WTC11 (cell line): Measurements from ENCODE around the gene ZEB2.

Source experiments
- ZNF263 ChIP-seq: sonication (generic); formaldehyde crosslinking; IDR thresholded peaks from 2 replicates; pipeline ENCODE4 v1.8.1; 2022; ENCODE audit warnings: low read depth, mild to moderate bottlenecking, moderate library complexity, missing genetic modification reagents
- TF ChIP-seq, protein P1 (sequence below): sonication (generic); formaldehyde crosslinking; IDR thresholded peaks from 2 replicates; pipeline ENCODE4 v1.8.1; 2022; ENCODE audit warnings: low read depth, missing genetic modification reagents, borderline replicate concordance
- TF ChIP-seq, protein P2 (sequence below): fragments of 200-600 bp; IDR thresholded peaks from 2 replicates; pipeline ENCODE4 v1.8.0; 2022; ENCODE audit warnings: antibody characterized with exemption
- TF ChIP-seq, protein P3 (sequence below): sonication (generic); formaldehyde crosslinking; conservative IDR thresholded peaks from 2 replicates; pipeline ENCODE4 v1.8.1; 2022; ENCODE audit warnings: mild to moderate bottlenecking, missing genetic modification reagents
- TF ChIP-seq, protein P4 (sequence below): sonication (generic); formaldehyde crosslinking; IDR thresholded peaks from 2 replicates; pipeline ENCODE4 v1.8.0; 2022; ENCODE audit warnings: mild to moderate bottlenecking, missing genetic modification reagents
- TF ChIP-seq, protein P5 (sequence below): sonication (generic); formaldehyde crosslinking; IDR thresholded peaks from 2 replicates; pipeline ENCODE4 v1.8.0; 2023; ENCODE audit warnings: mild to moderate bottlenecking, missing genetic modification reagents

DNA sequence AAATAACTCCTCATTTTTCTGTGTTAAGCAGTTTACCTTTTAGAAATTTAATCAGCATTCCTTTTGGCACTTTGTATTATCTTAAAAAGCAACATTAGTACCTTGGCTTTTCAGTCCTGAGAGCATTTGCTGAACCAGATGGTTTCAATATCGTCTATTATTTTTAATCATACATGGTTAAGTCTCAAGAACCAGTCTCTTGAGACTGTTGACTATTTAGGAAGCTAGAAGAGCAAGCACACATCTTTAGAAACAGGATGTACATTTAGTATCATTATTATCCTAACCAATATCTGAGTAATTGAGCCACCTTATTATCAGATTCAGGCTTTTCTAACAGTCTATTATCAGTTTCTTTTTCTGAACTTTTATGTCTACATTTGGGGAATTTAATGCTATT, 28.2 kb upstream of the ZEB2 start:
- TF ChIP-seq, protein P1, sequence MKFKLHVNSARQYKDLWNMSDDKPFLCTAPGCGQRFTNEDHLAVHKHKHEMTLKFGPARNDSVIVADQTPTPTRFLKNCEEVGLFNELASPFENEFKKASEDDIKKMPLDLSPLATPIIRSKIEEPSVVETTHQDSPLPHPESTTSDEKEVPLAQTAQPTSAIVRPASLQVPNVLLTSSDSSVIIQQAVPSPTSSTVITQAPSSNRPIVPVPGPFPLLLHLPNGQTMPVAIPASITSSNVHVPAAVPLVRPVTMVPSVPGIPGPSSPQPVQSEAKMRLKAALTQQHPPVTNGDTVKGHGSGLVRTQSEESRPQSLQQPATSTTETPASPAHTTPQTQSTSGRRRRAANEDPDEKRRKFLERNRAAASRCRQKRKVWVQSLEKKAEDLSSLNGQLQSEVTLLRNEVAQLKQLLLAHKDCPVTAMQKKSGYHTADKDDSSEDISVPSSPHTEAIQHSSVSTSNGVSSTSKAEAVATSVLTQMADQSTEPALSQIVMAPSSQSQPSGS (CRISPR knock-in tag) = no peak
- TF ChIP-seq, protein P2, sequence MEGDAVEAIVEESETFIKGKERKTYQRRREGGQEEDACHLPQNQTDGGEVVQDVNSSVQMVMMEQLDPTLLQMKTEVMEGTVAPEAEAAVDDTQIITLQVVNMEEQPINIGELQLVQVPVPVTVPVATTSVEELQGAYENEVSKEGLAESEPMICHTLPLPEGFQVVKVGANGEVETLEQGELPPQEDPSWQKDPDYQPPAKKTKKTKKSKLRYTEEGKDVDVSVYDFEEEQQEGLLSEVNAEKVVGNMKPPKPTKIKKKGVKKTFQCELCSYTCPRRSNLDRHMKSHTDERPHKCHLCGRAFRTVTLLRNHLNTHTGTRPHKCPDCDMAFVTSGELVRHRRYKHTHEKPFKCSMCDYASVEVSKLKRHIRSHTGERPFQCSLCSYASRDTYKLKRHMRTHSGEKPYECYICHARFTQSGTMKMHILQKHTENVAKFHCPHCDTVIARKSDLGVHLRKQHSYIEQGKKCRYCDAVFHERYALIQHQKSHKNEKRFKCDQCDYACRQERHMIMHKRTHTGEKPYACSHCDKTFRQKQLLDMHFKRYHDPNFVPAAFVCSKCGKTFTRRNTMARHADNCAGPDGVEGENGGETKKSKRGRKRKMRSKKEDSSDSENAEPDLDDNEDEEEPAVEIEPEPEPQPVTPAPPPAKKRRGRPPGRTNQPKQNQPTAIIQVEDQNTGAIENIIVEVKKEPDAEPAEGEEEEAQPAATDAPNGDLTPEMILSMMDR = no peak
- TF ChIP-seq, protein P3, sequence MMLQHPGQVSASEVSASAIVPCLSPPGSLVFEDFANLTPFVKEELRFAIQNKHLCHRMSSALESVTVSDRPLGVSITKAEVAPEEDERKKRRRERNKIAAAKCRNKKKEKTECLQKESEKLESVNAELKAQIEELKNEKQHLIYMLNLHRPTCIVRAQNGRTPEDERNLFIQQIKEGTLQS = no peak
- TF ChIP-seq, protein P4, sequence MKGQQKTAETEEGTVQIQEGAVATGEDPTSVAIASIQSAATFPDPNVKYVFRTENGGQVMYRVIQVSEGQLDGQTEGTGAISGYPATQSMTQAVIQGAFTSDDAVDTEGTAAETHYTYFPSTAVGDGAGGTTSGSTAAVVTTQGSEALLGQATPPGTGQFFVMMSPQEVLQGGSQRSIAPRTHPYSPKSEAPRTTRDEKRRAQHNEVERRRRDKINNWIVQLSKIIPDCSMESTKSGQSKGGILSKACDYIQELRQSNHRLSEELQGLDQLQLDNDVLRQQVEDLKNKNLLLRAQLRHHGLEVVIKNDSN = no peak
- TF ChIP-seq, protein P5, sequence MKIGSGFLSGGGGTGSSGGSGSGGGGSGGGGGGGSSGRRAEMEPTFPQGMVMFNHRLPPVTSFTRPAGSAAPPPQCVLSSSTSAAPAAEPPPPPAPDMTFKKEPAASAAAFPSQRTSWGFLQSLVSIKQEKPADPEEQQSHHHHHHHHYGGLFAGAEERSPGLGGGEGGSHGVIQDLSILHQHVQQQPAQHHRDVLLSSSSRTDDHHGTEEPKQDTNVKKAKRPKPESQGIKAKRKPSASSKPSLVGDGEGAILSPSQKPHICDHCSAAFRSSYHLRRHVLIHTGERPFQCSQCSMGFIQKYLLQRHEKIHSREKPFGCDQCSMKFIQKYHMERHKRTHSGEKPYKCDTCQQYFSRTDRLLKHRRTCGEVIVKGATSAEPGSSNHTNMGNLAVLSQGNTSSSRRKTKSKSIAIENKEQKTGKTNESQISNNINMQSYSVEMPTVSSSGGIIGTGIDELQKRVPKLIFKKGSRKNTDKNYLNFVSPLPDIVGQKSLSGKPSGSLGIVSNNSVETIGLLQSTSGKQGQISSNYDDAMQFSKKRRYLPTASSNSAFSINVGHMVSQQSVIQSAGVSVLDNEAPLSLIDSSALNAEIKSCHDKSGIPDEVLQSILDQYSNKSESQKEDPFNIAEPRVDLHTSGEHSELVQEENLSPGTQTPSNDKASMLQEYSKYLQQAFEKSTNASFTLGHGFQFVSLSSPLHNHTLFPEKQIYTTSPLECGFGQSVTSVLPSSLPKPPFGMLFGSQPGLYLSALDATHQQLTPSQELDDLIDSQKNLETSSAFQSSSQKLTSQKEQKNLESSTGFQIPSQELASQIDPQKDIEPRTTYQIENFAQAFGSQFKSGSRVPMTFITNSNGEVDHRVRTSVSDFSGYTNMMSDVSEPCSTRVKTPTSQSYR = no peak
- no peak for TF ChIP-seq ZNF263 (CRISPR knock-in tag)
